HG03196 (cell line): ENCODE data around the gene MAPK8IP2.
A peak's percentile ranks its signal among the peaks of the same experiment; 100 is the strongest.
"Not testable (repeated sequence)": the region's sequence is repeated elsewhere in the genome, so short reads cannot be mapped to it uniquely, and the experiment has no call there.

ENCODE experiments used
- ATAC-seq: cut with Tn5 transposase; IDR thresholded peaks from one replicate; pipeline ENCODE4 v1.9.1; 2021; ENCODE audit not compliant: unreplicated experiment

The MAPK8IP2 gene

GRCh38 chr22:50612528-50613221 is 12.1 kb downstream of the MAPK8IP2 start:
- ATAC-seq, result no peak

- no peak for ATAC-seq
Measured at GRCh38 chr22:50613291-50613981, 12.8 kb downstream of the MAPK8IP2 start.

GRCh38 chr22:50614296-50614695 is 13.7 kb downstream of the MAPK8IP2 start:
- not testable (repeated sequence) for ATAC-seq

- peak; percentile 57 for ATAC-seq
Measured at GRCh38 chr22:50620593-50621355, 20.2 kb downstream of the MAPK8IP2 start.

GRCh38 chr22:50621356-50621880 is 20.8 kb downstream of the MAPK8IP2 start:
- peak; percentile 31 for ATAC-seq

GRCh38 chr22:50621948-50622722 is 21.5 kb downstream of the MAPK8IP2 start:
- no peak for ATAC-seq

- no peak for ATAC-seq
Measured at GRCh38 chr22:50622723-50623327, 22.2 kb downstream of the MAPK8IP2 start.

GRCh38 chr22:50624347-50625130 is 23.9 kb downstream of the MAPK8IP2 start:
- no peak for ATAC-seq

- no peak for ATAC-seq
Measured at GRCh38 chr22:50625131-50625567, 24.6 kb downstream of the MAPK8IP2 start.

GRCh38 chr22:50625568-50626313 is 25.1 kb downstream of the MAPK8IP2 start:
- ATAC-seq, result no peak

GRCh38 chr22:50626314-50626849 is 25.8 kb downstream of the MAPK8IP2 start:
- no peak for ATAC-seq

GRCh38 chr22:50626850-50627641 is 26.5 kb downstream of the MAPK8IP2 start:
- ATAC-seq, result no peak

- ATAC-seq, result peak; percentile 63
Measured at GRCh38 chr22:50627642-50628542, 27.3 kb downstream of the MAPK8IP2 start, which contains the start of gene ARSA. Gene ARSA, minus strand, starts transcription at chr22:50628152. Its CDS starts 373 bp downstream, at chr22:50627779.

GRCh38 chr22:50628543-50629134 is 28.0 kb downstream of the MAPK8IP2 start:
- no peak for ATAC-seq

- ATAC-seq, result no peak
Measured at GRCh38 chr22:50630376-50630775, 29.8 kb downstream of the MAPK8IP2 start.

- no peak for ATAC-seq
Measured at GRCh38 chr22:50633086-50633485, 32.5 kb downstream of the MAPK8IP2 start.
